GM18520 (cell line): ENCODE results near the gene MAGEB3.

Experiments
- ATAC-seq: cut with Tn5 transposase; IDR thresholded peaks from one replicate; pipeline ENCODE4 v1.9.1; 2021; ENCODE audit not compliant: unreplicated experiment

MAGEB3 gene

GRCh38 chrX:30278365-30278764 lies 47.9 kb downstream of the MAGEB3 start:
- no peak for ATAC-seq

GRCh38 chrX:30280428-30280827 lies 50.0 kb downstream of the MAGEB3 start:
- ATAC-seq: no peak

- ATAC-seq: no peak
Measured at GRCh38 chrX:30282527-30282926, 52.1 kb downstream of the MAGEB3 start.

- no peak for ATAC-seq
Measured at GRCh38 chrX:30283456-30284200, 53.2 kb downstream of the MAGEB3 start.
